NT2/D1 (cell line): ENCODE data around the gene PTPRN2.

Experiments
- YY1 ChIP-seq: IDR thresholded peaks from 2 replicates; pipeline ENCODE4 v1.6.1; 2011; ENCODE audit not compliant: insufficient read length, insufficient read depth
- ZNF274 ChIP-seq: IDR thresholded peaks from 2 replicates; pipeline ENCODE4 v1.6.1; 2011; ENCODE audit warnings: mild to moderate bottlenecking, low read depth, low read length

DNA sequence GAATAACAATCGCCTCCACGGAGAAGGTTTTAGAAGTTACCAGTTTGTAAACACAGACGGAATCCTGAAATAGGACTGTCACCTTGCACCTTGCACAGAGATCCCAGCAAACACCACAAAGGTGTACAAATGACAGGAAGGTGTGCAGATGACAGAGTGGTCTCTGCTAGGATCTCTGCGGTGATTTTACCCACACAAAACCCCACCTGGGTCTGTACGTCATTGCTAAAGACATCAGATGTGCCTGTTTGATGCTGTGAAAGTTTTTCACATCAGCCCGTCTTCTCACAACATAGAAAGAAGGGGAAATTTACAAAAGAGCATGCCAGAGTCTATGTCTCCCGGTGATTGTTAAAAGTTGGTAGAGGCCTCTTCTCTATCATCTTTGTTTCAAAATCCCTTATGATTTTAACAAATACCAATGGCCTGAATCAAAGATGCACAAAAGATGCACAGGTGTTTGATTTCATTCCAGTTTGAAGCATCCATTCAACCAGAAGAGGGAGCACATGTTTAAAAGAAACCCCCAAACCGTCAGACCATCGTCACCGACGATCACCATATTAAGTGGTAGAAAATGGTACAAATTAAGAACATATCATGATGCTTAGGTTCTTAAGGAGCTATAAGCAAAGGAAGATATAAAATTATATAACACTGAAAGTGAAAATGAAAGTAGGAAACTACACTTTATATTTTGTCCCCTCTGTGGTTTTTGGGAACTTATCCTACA lies 576.5 kb downstream of the PTPRN2 start:
- TF ChIP-seq YY1, result no peak
- TF ChIP-seq ZNF274, result no peak
